Panc1 (cell line): ENCODE measurements around the gene CDKN1C. TPM values are rescaled to one million over a fixed set of nuclear protein-coding genes. Genes with fewer than 3 reads are reported as not detected.

Experiments
- ATAC-seq: fragments of 200-7000 bp; cut with Tn5 transposase; 2 replicates; pipeline ENCODE4 v1.9.1; 2020; ENCODE audit warnings: mild to moderate bottlenecking, moderate library complexity
- BruUV-seq: library from RNA; stranded (reverse); fragments of 400-500 nt; replicated peaks from 2 replicates; lab custom pipeline; 2021; lab: Mats Ljungman, UMichigan
- CTCF ChIA-PET: fragments of 300-600 bp; sonication (Branson Sonifier 250); formaldehyde crosslinking; loops from one replicate; lab custom pipeline; 2022; ENCODE audit warnings: antibody characterized with exemption; lab: Charles Lee
- POLR2A ChIA-PET: fragments of 300-600 bp; sonication (Branson Sonifier 250); formaldehyde crosslinking; loops from one replicate; lab custom pipeline; 2022; ENCODE audit warnings: antibody characterized with exemption; lab: Charles Lee
- DNase-seq: peaks from one replicate; pipeline ENCODE4 v3.0.0-alpha.2; 2010; ENCODE audit warnings: low read depth, low spot score
- H3K27ac ChIP-seq: 2 replicates; pipeline ENCODE4 v1.5.1; 2011; ENCODE audit warnings: mild to moderate bottlenecking, low read length, inconsistent platforms
- H3K27me3 ChIP-seq: fragments of 200-500 bp; sonication (Bioruptor generic); 2 replicates; pipeline ENCODE4 v1.6.0; 2014; ENCODE audit warnings: low read length, inconsistent platforms; ENCODE audit not compliant: control insufficient read depth, insufficient read depth
- H3K36me3 ChIP-seq: fragments of 200-500 bp; sonication (Bioruptor generic); 2 replicates; pipeline ENCODE4 v1.5.1; 2014; ENCODE audit warnings: inconsistent platforms, mild to moderate bottlenecking, low read length, moderate library complexity; ENCODE audit not compliant: control insufficient read depth, insufficient read depth
- H3K4me1 ChIP-seq: 2 replicates; pipeline ENCODE4 v1.5.1; 2011; ENCODE audit warnings: inconsistent platforms, mild to moderate bottlenecking, low read length, moderate library complexity; ENCODE audit not compliant: control insufficient read depth, insufficient read depth
- H3K4me3 ChIP-seq, 2 experiments: 2 replicates each; pipeline ENCODE4 v1.5.1; 2011 to 2012; ENCODE audit warnings: low read depth in 2 of 2, low read length in 2 of 2, mild to moderate bottlenecking in 2 of 2, inconsistent platforms in 1 of 2, moderate library complexity in 1 of 2
- H3K9me3 ChIP-seq: fragments of 200-500 bp; sonication (Bioruptor generic); 2 replicates; pipeline ENCODE4 v1.5.1; 2014; ENCODE audit warnings: low read depth, mild to moderate bottlenecking, inconsistent platforms, low read length, moderate library complexity; ENCODE audit not compliant: control insufficient read depth, insufficient read depth
- POLR2AphosphoS5 ChIP-seq: IDR thresholded peaks from 2 replicates; pipeline ENCODE4 v1.6.1; 2012; ENCODE audit warnings: mild to moderate bottlenecking, low read depth, low read length, moderate library complexity
- SIN3A ChIP-seq: IDR thresholded peaks from 2 replicates; pipeline ENCODE4 v1.6.1; 2012; ENCODE audit warnings: low read depth, mild to moderate bottlenecking, low read length, moderate library complexity, borderline replicate concordance; ENCODE audit not compliant: insufficient read depth
- TCF7L2 ChIP-seq: IDR thresholded peaks from 2 replicates; pipeline ENCODE4 v1.6.1; 2011; ENCODE audit warnings: mild to moderate bottlenecking, low read depth, low read length, inconsistent platforms
- in situ Hi-C: cut with HindIII; loops from 2 replicates; pipeline ENCODE4 v1.10.0; 2016; ENCODE audit warnings: low sequenced_read_pairs, low pct_unique_long_range_greater_than_20kb
- intact Hi-C: fragments of 100-400 bp; cut with micrococcal nuclease; formaldehyde crosslinking; loops from one replicate; pipeline ENCODE4 v1.10.0; 2022; ENCODE audit not compliant: unreplicated experiment
- total RNA-seq: library from RNA; stranded (reverse); gene quantifications from one replicate; pipeline ENCODE4 v1.2.1, GENCODE V29; 2021; ENCODE audit not compliant: unreplicated experiment
- TF ChIP-seq, protein P1 (sequence below): fragments of 450-650 bp; IDR thresholded peaks from 2 replicates; pipeline ENCODE4 v1.5.1; 2017; ENCODE audit warnings: mild to moderate bottlenecking
- TF ChIP-seq, protein P2 (sequence below), 2 experiments: IDR thresholded peaks; 2 replicates each; pipeline ENCODE4 v1.6.1; 2011 to 2012; ENCODE audit warnings: low read depth in 2 of 2, control low read depth in 1 of 2, low read length in 1 of 2, mild to moderate bottlenecking in 1 of 2, moderate library complexity in 1 of 2; ENCODE audit not compliant: insufficient read depth in 1 of 2

CDKN1C gene
- total RNA-seq, 1 experiment from 2014 or later = 4.6 TPM

DNA sequence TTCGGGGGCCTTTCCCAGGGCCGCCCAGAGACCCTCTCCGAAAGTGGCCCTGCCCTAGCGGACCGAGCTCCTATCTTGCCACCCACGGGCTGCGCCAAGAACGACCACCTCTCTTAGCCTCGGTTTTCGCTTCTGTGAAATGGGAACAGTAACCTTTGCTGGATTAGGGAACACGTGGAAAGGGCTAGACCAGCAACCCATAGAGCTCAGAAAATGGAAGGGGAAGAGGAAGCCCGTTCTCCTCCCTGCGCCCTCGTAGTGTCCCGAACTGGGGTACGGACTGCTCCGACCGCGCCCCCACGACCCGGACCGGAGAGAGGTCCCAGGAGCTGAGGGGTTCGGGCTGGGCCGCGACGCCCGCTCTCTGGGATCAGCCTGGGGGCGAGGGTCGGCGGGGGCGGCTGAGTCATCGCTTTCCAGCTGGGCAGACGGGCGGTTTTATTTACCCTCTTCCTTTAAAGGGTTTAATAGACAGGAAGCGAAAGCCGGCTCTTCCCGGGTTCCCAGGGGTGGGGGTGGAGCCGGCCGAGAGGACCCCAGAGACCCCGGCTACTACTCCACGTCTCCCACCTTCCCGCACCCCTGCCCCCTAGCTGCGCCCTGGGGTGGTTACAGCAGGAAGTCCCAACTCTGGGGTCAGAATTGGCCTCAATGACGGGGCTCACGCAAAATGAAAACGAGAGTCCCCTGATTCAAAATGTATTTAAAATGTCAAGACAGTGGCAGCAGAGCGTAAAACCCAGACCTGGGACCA lies 44.6 kb upstream of the CDKN1C start:
- intact Hi-C loops = loop anchor here (10.0 kb wide), 2 partner anchors 165 to 295 kb away; no protein-coding TSS in a partner anchor
- ATAC-seq (peak; percentile 23), DNase-seq (no peak)
- peaks cover 62% of the 10 kb centered on the region for H3K4me1 ChIP-seq
- TF ChIP-seq, protein P1, sequence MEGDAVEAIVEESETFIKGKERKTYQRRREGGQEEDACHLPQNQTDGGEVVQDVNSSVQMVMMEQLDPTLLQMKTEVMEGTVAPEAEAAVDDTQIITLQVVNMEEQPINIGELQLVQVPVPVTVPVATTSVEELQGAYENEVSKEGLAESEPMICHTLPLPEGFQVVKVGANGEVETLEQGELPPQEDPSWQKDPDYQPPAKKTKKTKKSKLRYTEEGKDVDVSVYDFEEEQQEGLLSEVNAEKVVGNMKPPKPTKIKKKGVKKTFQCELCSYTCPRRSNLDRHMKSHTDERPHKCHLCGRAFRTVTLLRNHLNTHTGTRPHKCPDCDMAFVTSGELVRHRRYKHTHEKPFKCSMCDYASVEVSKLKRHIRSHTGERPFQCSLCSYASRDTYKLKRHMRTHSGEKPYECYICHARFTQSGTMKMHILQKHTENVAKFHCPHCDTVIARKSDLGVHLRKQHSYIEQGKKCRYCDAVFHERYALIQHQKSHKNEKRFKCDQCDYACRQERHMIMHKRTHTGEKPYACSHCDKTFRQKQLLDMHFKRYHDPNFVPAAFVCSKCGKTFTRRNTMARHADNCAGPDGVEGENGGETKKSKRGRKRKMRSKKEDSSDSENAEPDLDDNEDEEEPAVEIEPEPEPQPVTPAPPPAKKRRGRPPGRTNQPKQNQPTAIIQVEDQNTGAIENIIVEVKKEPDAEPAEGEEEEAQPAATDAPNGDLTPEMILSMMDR = 0 out of 2 replicates have a peak, but pooled peaks have one; percentile 61
- TF ChIP-seq TCF7L2 (peak; percentile 81), SIN3A (peak; percentile 89; the same call in 1 of the 2 replicates), POLR2AphosphoS5 (peak; percentile 12; the same call in 1 of the 2 replicates)
- TF ChIP-seq, protein P2, sequence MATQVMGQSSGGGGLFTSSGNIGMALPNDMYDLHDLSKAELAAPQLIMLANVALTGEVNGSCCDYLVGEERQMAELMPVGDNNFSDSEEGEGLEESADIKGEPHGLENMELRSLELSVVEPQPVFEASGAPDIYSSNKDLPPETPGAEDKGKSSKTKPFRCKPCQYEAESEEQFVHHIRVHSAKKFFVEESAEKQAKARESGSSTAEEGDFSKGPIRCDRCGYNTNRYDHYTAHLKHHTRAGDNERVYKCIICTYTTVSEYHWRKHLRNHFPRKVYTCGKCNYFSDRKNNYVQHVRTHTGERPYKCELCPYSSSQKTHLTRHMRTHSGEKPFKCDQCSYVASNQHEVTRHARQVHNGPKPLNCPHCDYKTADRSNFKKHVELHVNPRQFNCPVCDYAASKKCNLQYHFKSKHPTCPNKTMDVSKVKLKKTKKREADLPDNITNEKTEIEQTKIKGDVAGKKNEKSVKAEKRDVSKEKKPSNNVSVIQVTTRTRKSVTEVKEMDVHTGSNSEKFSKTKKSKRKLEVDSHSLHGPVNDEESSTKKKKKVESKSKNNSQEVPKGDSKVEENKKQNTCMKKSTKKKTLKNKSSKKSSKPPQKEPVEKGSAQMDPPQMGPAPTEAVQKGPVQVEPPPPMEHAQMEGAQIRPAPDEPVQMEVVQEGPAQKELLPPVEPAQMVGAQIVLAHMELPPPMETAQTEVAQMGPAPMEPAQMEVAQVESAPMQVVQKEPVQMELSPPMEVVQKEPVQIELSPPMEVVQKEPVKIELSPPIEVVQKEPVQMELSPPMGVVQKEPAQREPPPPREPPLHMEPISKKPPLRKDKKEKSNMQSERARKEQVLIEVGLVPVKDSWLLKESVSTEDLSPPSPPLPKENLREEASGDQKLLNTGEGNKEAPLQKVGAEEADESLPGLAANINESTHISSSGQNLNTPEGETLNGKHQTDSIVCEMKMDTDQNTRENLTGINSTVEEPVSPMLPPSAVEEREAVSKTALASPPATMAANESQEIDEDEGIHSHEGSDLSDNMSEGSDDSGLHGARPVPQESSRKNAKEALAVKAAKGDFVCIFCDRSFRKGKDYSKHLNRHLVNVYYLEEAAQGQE (IDR thresholded peaks at IDR 0.05; ENCODE audit: insufficient read depth in 1 of 2, low read depth in 2 of 2, low read length in 1 of 2) = no peak
- H3K27me3 ChIP-seq = no peaks in the 10 kb centered on the region
- peak overlapping the region; percentile 73 to 84 for H3K4me3 ChIP-seq
- TSS peak; percentile 94 for BruUV-seq
- in situ Hi-C loops = no loop called here
- POLR2A ChIA-PET = interaction anchor here (0.6 to 2.1 kb wide), 5 partner anchors 10 to 402 kb away, joined by 3 to 20 read pairs (median 7); a partner anchor contains a TSS
- CTCF ChIA-PET = interaction anchor here (0.8 to 3.0 kb wide), 8 partner anchors 11 to 974 kb away, joined by 3 to 8 read pairs (median 6); no protein-coding TSS in a partner anchor
- H3K27ac ChIP-seq = peak overlapping the region; percentile 97
- no peaks in the 10 kb centered on the region; the same call in 1 of the 2 replicates for H3K36me3 ChIP-seq
- no peaks in the 10 kb centered on the region for H3K9me3 ChIP-seq

DNA sequence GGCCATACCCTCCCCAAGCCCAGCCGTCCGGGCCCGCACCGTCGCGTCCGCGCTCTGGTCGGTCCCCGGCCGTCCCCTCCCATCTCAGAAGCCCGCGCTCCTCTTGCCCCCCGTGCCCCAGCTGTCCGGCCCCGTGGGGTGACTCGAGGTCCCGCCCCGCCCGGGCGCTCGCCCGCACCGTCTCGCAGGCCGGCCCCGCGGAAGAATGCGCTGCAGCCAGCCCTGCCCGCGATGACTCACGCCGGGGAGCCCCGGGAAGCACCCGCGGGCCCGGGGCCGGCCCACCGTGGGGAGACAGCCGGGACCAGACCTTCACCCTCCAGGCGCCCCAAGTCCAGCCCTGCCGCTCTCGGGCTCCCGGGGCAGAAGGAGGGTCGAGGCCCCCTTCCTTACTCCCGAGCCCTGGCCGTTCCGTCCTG lies 44.0 kb upstream of the CDKN1C start:
- H3K36me3 ChIP-seq = no peaks in the 10 kb centered on the region; the same call in 1 of the 2 replicates
- peaks cover 68% of the 10 kb centered on the region for H3K4me1 ChIP-seq
- no peaks in the 10 kb centered on the region for H3K27me3 ChIP-seq
- ATAC-seq = peak; percentile 65
- peak overlapping the region; percentile 97 for H3K27ac ChIP-seq
- POLR2A ChIA-PET = interaction anchor here (0.6 to 2.1 kb wide), 6 partner anchors 9 to 57 kb away, joined by 3 to 20 read pairs (median 7); a partner anchor contains a TSS
- H3K4me3 ChIP-seq = peak overlapping the region; percentile 73 to 84
- no peak; the same call in 1 of the 2 replicates for TF ChIP-seq SIN3A
- no peak for TF ChIP-seq TCF7L2
- TF ChIP-seq, protein P2 (IDR thresholded peaks at IDR 0.05; ENCODE audit: insufficient read depth in 1 of 2, low read depth in 2 of 2, low read length in 1 of 2) = no peak
- TF ChIP-seq, protein P1 = no peak
- TF ChIP-seq POLR2AphosphoS5 = peak; percentile 35; the same call in 1 of the 2 replicates
- CTCF ChIA-PET = interaction anchor here (0.8 to 3.0 kb wide), 7 partner anchors 12 to 397 kb away, joined by 3 to 8 read pairs (median 7); no protein-coding TSS in a partner anchor
- DNase-seq = no peak
- no peaks in the 10 kb centered on the region for H3K9me3 ChIP-seq
- intact Hi-C loops = no loop called here
- no TSS peak for BruUV-seq
- in situ Hi-C loops = no loop called here
